Body of pancreas (tissue), 4 donors: ENCODE measurements around the gene RAPGEF4.

Source experiments
- CTCF ChIP-seq, 7 experiments: fragments of 450-650 bp in 4 of 7; fragments of 200-600 bp in 3 of 7; sonication (generic) in 3 of 7; IDR thresholded peaks; one replicate each; pipeline ENCODE4 v1.5.1; 2016 to 2019; ENCODE audit warnings: antibody characterized with exemption in 7 of 7
- POLR2A ChIP-seq, 3 donors: fragments of 450-650 bp; IDR thresholded peaks; one replicate each; pipeline ENCODE4 v1.6.1; 2016; ENCODE audit warnings: antibody characterized with exemption in 3 of 3, mild to moderate bottlenecking in 2 of 3

GRCh38 chr2:172938713-172939375 lies 203.2 kb downstream of the RAPGEF4 start:
- no peak for TF ChIP-seq CTCF (IDR thresholded peaks at IDR 0.05)
- no peak for TF ChIP-seq POLR2A (IDR thresholded peaks at IDR 0.05)
